GM13976 (cell line): ENCODE data around the gene NT5C3A.

Experiments
- DNase-seq: peaks from one replicate; pipeline ENCODE4 v3.0.0; 2012; ENCODE audit warnings: low spot score
- in situ Hi-C: fragments of 300-500 bp; cut with MboI; formaldehyde crosslinking; loops from one replicate; pipeline ENCODE4 v1.12.0; 2022; ENCODE audit warnings: low sequenced_read_pairs, mixed read lengths, inconsistent platforms; ENCODE audit not compliant: unreplicated experiment
- TF ChIP-seq, protein P1 (sequence below): IDR thresholded peaks from 2 replicates; pipeline ENCODE4 v1.5.1; 2012; ENCODE audit warnings: borderline replicate concordance, mild to moderate bottlenecking; ENCODE audit not compliant: insufficient read depth; ENCODE audit errors: extremely low read depth, missing control alignments, control extremely low read depth

NT5C3A gene

DNA sequence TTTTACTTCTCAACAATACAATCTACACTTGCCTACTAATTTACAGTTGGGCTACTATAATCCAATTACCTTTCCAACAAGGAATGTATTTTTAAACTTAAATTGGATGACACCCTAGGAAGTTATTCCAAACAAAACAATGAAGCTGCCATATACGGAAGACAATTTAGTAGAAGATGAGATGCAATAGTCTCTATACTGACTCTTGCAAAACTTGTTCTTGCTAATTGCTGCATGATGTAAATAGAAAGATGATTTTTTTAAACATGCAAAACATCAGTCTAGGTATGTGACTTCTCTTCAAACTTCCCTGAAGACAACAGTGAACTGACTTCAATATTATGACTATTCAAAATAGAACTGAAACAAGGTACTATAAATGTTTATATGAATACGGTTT, 17.6 kb downstream of the NT5C3A start:
- TF ChIP-seq, protein P1, sequence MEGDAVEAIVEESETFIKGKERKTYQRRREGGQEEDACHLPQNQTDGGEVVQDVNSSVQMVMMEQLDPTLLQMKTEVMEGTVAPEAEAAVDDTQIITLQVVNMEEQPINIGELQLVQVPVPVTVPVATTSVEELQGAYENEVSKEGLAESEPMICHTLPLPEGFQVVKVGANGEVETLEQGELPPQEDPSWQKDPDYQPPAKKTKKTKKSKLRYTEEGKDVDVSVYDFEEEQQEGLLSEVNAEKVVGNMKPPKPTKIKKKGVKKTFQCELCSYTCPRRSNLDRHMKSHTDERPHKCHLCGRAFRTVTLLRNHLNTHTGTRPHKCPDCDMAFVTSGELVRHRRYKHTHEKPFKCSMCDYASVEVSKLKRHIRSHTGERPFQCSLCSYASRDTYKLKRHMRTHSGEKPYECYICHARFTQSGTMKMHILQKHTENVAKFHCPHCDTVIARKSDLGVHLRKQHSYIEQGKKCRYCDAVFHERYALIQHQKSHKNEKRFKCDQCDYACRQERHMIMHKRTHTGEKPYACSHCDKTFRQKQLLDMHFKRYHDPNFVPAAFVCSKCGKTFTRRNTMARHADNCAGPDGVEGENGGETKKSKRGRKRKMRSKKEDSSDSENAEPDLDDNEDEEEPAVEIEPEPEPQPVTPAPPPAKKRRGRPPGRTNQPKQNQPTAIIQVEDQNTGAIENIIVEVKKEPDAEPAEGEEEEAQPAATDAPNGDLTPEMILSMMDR = no peak
- DNase-seq = no peak
- in situ Hi-C loops = no loop called here

DNA sequence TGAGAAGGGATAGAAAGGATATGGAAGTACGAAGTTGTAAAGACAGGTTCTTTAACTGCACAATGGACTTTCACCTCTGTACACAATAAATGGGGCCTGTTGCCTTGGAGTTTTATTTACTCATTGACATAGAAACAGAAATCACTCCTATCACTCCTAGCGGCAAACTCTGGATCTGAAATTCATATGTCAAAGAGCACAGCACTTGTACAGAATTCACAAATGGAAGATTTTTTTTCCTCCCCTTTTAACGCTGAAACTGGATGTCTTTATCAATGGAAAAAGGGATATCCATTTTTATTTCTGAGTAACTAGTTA, 18.2 kb downstream of the NT5C3A start:
- TF ChIP-seq, protein P1 = no peak
- in situ Hi-C loops = no loop called here
- DNase-seq = no peak

DNA sequence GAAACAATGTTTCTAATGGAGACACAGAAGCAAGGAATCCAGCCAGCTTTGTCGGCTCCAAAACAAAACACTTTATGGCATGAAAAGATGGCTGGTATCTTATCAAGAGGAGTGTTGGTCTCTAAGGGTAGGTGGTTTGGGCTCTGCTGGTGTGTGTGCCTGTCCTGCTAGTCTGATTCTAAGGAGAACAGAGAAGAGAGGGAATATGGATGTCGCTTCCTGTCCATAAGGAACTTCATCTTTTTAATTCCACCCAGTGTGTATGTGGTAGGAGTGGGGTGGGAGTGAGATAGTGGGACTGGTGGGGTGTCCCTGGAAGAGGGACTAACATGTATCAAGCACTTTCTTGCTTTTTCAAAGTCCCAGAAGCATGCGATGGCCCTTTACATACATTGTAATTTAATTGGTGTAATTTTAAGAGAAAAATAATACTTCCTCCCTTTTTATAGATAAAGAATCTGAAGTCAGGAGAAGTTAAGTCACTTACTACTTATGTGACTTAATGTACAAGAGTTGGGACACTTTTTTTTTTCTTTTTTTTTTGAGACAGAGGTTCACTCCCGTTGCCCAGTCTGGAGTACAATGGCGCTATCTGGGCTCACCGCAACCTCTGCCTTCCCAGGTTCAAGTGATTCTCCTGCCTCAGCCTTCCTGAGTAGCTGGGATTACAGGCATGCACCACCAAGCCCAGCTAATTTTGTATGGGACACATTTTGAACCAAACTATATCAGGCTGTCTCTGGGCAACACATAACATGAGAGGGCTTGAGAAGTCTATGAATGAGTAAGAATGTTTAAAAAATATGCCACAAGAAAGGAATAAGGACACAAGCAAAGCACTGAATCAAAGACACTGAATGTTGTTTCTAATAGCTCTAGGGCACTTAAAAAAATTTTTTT, 18.8 kb downstream of the NT5C3A start:
- TF ChIP-seq, protein P1 = no peak
- in situ Hi-C loops = no loop called here
- DNase-seq = no peak

DNA sequence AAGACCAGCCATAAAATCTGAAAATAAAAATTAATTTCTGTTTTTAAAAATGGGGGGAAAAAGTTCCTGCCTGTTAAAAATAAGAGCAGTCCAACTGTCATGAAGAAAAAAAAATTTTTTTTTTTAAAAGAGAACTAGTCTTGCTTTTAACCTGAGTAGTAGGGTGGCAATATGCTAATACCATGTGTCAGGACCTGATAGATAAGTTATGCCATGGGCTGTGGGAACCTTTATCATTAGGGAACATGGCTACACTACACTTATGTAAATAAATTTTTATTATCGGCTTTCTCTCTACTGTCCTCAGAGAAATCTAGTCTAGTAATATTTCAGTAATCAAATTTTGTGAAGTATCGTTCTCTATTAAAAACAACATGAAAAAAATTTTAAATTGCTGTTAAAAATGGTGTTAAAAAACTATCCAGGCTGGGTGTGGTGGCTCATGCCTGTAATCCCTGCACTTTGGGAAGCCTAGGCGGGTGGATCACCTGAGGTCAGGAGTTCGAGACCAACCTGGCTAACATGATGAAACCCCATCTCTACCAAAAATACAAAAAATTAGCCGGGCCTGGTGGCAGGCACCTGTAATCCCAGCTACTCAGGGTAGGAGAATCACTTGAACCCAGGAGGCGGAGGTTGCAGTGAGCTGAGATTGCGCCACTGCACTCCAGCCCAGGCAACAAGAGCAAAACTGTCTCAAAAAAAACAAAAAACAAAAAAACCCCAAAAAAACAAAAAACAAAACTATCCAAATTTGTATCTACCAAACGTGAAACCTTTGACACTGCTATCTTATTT, 20.7 kb downstream of the NT5C3A start:
- TF ChIP-seq, protein P1 = no peak
- in situ Hi-C loops = no loop called here
- no peak for DNase-seq

DNA sequence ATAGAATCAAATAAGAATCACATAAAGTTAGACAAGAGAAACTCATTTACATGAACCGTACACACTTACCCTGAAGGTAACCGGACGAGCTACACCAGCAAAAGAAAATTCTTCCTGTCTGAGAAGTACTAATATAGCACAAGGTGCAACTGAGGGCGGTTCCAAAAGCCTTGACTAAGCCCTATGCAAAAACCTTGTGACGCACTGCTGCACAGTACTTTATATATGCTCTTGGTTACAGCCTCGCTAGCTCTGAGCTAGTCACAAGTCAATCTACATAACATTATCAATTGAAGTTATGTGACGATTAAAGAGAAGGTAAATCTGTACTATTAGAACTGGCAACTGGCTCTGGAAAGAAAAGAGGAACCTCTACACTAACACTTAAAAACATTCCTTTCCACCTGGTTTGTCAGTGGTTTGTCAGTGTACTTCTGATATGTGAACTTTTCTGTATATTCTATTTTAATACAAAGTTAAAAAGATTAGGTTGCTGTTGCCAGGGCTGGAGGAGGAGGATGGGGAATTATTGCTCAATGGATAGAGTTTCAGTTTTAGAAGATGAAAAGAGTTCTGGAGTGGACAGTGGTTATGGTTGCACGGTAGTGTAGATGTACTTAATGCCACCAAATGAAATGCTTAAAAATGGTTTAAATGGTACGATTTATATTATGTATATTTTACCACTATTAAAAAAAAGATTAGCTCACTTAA, 21.6 kb downstream of the NT5C3A start:
- TF ChIP-seq, protein P1 = no peak
- in situ Hi-C loops = no loop called here
- DNase-seq = peak; percentile 70

DNA sequence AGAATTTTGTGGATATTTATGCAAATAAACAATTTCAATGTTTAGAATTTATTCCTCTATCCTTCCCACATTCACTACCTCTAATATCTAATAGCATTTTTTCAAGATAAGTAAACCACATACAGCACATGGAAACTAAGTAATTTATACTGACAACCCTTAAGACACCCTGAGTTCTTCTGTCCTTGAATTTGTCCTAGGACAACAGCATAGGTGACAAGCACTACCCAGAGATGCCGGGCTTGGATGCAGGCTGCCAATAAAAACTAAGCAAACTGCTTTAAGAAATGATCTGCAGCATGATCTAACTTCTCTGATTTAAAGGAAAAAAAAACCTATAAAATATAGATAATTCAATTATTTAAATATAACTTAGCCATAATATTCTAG, 22.7 kb downstream of the NT5C3A start:
- DNase-seq = no peak
- in situ Hi-C loops = no loop called here
- TF ChIP-seq, protein P1 = no peak
